Measurements from ENCODE around the gene STAB1. TPM values are rescaled to one million over a fixed set of nuclear protein-coding genes. Genes with fewer than 3 reads are reported as not detected.

Gene STAB1
- total and polyA plus RNA-seq, 2 of the 8 experiments (the other 6 are each of a cell fraction or from before 2014, with no cell fraction given): 1.0 to 1.9 TPM

GRCh38 chr3:52507359-52507758, 12.2 kb downstream of the STAB1 start (continued):
- TF ChIP-seq SIX5 (IDR thresholded peaks at IDR 0.05; ENCODE audit: low read depth, low read length): no peak
- TF ChIP-seq ATF3 (IDR thresholded peaks at IDR 0.05; ENCODE audit: insufficient read depth, low read depth, low read length): no peak
- TF ChIP-seq NRF1 (IDR thresholded peaks at IDR 0.05; ENCODE audit: low read depth, low read length): no peak
- TF ChIP-seq POLR2AphosphoS5 (IDR thresholded peaks at IDR 0.05; ENCODE audit: low read depth, low read length): no peak
- TF ChIP-seq CREB1 (IDR thresholded peaks at IDR 0.05): no peak
- TF ChIP-seq RXRA (IDR thresholded peaks at IDR 0.05; ENCODE audit: insufficient read depth, low read depth, low read length): no peak
- no peak for TF ChIP-seq NANOG (IDR thresholded peaks at IDR 0.05; ENCODE audit: insufficient read depth, low read depth, low read length, poor library complexity, severe bottlenecking)
- no peak for TF ChIP-seq CBX5 (IDR thresholded peaks at IDR 0.05; ENCODE audit: low read depth, low read length)
- TF ChIP-seq SUZ12 (IDR thresholded peaks at IDR 0.05; ENCODE audit: low read length): no peak
